Measurements from ENCODE around the gene RAB5B.

Gene RAB5B

GRCh38 chr12:56013482-56013881 is 39.6 kb downstream of the RAB5B start:
- no peak for DNase-seq
- Histone ChIP-seq H3K27me3 (replicated peaks) (no peaks in the 10 kb centered on the region), H3K27ac (no peak overlapping the region), H3K4me3 (ENCODE audit: low read depth, low read length) (no peak overlapping the region), H3K36me3 (replicated peaks) (no peaks in the 10 kb centered on the region)
- no peak for TF ChIP-seq CTCF (IDR thresholded peaks at IDR 0.05; ENCODE audit: low read depth, low read length, missing control alignments)
- in situ Hi-C loops (cut with HindIII; ENCODE audit: low pct_ligation_motif_present, low sequenced_read_pairs) = no loop called here

- Histone ChIP-seq H3K4me3 (ENCODE audit: low read depth, low read length) (no peak overlapping the region), H3K27ac (no peak overlapping the region), H3K36me3 (replicated peaks) (no peaks in the 10 kb centered on the region), H3K27me3 (replicated peaks) (no peaks in the 10 kb centered on the region)
- TF ChIP-seq CTCF (IDR thresholded peaks at IDR 0.05; ENCODE audit: low read depth, low read length, missing control alignments) = no peak
- DNase-seq = no peak
- in situ Hi-C loops (cut with HindIII; ENCODE audit: low pct_ligation_motif_present, low sequenced_read_pairs) = no loop called here
Measured at GRCh38 chr12:56014205-56014604, 40.3 kb downstream of the RAB5B start.

- Histone ChIP-seq H3K27ac (no peak overlapping the region), H3K36me3 (replicated peaks) (no peaks in the 10 kb centered on the region), H3K4me3 (ENCODE audit: low read depth, low read length) (no peak overlapping the region), H3K27me3 (replicated peaks) (no peaks in the 10 kb centered on the region)
- no peak for DNase-seq
- in situ Hi-C loops (cut with HindIII; ENCODE audit: low pct_ligation_motif_present, low sequenced_read_pairs) = no loop called here
- TF ChIP-seq CTCF (IDR thresholded peaks at IDR 0.05; ENCODE audit: low read depth, low read length, missing control alignments) = no peak
Measured at GRCh38 chr12:56017181-56017580, 43.3 kb downstream of the RAB5B start.

DNA sequence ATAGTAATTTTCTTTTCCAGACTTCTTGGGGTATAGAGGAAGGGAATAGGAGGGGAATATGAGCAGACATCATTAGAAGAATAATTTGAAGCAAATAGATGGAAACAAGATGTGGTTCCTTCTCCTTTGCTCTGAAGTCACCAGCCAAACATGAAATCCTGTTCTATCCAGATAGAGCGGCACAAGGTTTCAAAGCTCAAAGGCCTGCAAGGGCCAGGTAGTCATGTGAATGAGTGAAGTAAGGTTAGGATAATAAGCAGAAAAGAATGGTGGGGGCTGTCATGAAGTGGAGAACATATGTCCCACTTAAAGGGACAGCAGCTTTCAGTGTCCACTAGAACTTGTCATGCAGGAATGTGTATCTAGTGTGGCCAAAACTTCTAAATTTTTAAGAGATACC is 44.5 kb downstream of the RAB5B start:
- Histone ChIP-seq H3K27ac (no peak overlapping the region), H3K27me3 (replicated peaks) (no peaks in the 10 kb centered on the region), H3K4me3 (ENCODE audit: low read depth, low read length) (no peak overlapping the region), H3K36me3 (replicated peaks) (no peaks in the 10 kb centered on the region)
- no peak for TF ChIP-seq CTCF (IDR thresholded peaks at IDR 0.05; ENCODE audit: low read depth, low read length, missing control alignments)
- in situ Hi-C loops (cut with HindIII; ENCODE audit: low pct_ligation_motif_present, low sequenced_read_pairs) = no loop called here
- DNase-seq = no peak

DNA sequence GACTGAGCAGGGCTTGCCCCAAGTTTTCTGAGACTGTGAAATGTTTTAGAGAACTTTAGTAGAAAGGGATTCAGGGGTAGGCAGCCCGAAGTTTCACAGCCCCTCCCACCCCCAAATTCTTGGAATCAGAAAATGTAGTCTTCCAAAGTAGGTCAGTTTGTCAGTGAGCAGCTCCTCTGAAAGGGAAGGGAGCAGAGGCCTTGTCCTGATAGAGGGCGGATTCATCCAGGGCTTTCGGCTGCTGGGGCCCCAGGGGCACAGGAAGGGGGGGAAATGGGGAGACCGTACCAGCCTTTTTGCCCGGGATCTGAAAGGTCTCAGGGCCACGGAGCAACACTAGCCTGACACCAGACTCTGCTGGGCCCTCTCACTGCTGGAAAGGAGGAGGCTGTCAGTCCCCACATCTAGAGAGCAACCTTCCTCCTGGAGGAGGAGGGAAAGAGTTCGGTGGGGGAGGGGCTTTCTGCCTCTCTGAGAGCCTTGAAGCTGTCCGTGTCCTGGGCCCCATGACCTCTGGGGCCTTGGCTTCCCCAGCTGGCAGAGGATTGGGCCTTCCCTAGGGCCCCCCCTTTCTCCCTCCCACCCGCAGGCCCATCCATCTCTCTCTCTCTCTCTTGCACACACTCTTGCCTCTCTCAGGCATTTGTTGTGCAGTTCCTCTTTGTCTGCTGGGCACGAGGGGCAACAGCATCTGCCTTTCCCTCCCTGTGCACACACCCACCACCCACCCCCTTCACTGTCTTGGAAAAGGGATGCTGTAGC is 46.7 kb downstream of the RAB5B start, which contains the start of gene IKZF4:
Gene IKZF4, plus strand, starts transcription at position 621 of the 762 bp plus-strand sequence. CDS start 451 bp downstream, outside the sequence.
- H3K36me3 ChIP-seq (replicated peaks) = no peaks in the 10 kb centered on the region
- H3K27me3 ChIP-seq (replicated peaks) = no peaks in the 10 kb centered on the region
- peak within 1 kb of the TSS; percentile 49 for H3K4me3 ChIP-seq (ENCODE audit: low read depth, low read length)
- no peak for TF ChIP-seq CTCF (IDR thresholded peaks at IDR 0.05; ENCODE audit: low read depth, low read length, missing control alignments)
- DNase-seq = no peak
- no peak within 1 kb of the TSS for H3K27ac ChIP-seq
- in situ Hi-C loops (cut with HindIII; ENCODE audit: low pct_ligation_motif_present, low sequenced_read_pairs) = no loop called here

Data from brain microvascular endothelial cell (primary cell).